HL-60 (cell line): ENCODE data around the gene TBC1D22B.

Experiments used
- DNase-seq, 2 experiments: peaks; one replicate each; pipeline ENCODE4 v3.0.0-alpha.2; 2010 to 2020; ENCODE audit warnings: low read depth in 1 of 2, low spot score in 1 of 2
- H3K27ac ChIP-seq: fragments of 250-450 bp; sonication (Bioruptor Pico); replicated peaks from 2 replicates; pipeline ENCODE4 v1.5.1; 2020; ENCODE audit warnings: mild to moderate bottlenecking, moderate library complexity
- H3K27me3 ChIP-seq: fragments of 250-450 bp; sonication (Bioruptor Pico); 2 replicates; pipeline ENCODE4 v1.5.1; 2021; ENCODE audit warnings: mild to moderate bottlenecking, moderate library complexity; ENCODE audit not compliant: insufficient read depth, poor library complexity, severe bottlenecking
- H3K4me3 ChIP-seq: replicated peaks from 2 replicates; pipeline ENCODE4 v1.5.1; 2011; ENCODE audit warnings: mild to moderate bottlenecking, control low read depth, low read length; ENCODE audit not compliant: insufficient read depth
- GABPA ChIP-seq: IDR thresholded peaks from 2 replicates; pipeline ENCODE4 v1.6.1; 2012; ENCODE audit warnings: low read depth
- POLR2AphosphoS5 ChIP-seq: IDR thresholded peaks from 2 replicates; pipeline ENCODE4 v1.6.1; 2012; ENCODE audit warnings: low read depth
- SPI1 ChIP-seq: IDR thresholded peaks from 2 replicates; pipeline ENCODE4 v1.6.1; 2012; ENCODE audit warnings: low read depth, mild to moderate bottlenecking, borderline replicate concordance
- TF ChIP-seq, protein P1 (sequence below): IDR thresholded peaks from one replicate; pipeline ENCODE4 v1.5.1; 2011; ENCODE audit warnings: low read length, control low read depth, inconsistent platforms; ENCODE audit not compliant: insufficient read depth
- TF ChIP-seq, protein P2 (sequence below): IDR thresholded peaks from 2 replicates; pipeline ENCODE4 v1.6.1; 2012; ENCODE audit warnings: low read depth; ENCODE audit not compliant: insufficient replicate concordance

The TBC1D22B gene

DNA sequence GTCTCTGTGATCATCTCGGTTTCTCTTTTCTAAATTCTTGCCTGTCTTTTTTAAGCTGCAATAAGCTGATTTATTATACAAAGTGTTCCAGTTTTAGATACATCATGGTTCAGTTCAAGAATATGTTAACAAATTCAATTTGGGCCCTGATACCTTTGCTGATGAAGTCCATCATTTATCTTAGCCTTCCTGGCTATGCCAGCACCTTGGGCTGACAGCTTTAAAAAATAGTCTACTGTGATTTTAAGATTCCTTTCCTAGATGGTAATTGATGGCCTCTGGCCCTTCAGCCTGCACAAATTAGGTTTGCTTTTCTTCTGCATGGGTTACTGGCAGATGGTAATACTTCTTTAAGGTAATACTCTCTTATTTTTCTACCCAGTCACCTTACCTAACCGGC is 7.4 kb downstream of the TBC1D22B start:
- Histone ChIP-seq H3K27ac (no peak overlapping the region), H3K27me3 (no peaks in the 10 kb centered on the region), H3K4me3 (no peak overlapping the region)
- no peak for DNase-seq
- no peak for TF ChIP-seq SPI1
- TF ChIP-seq, protein P1, sequence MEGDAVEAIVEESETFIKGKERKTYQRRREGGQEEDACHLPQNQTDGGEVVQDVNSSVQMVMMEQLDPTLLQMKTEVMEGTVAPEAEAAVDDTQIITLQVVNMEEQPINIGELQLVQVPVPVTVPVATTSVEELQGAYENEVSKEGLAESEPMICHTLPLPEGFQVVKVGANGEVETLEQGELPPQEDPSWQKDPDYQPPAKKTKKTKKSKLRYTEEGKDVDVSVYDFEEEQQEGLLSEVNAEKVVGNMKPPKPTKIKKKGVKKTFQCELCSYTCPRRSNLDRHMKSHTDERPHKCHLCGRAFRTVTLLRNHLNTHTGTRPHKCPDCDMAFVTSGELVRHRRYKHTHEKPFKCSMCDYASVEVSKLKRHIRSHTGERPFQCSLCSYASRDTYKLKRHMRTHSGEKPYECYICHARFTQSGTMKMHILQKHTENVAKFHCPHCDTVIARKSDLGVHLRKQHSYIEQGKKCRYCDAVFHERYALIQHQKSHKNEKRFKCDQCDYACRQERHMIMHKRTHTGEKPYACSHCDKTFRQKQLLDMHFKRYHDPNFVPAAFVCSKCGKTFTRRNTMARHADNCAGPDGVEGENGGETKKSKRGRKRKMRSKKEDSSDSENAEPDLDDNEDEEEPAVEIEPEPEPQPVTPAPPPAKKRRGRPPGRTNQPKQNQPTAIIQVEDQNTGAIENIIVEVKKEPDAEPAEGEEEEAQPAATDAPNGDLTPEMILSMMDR: no peak
- TF ChIP-seq, protein P2, sequence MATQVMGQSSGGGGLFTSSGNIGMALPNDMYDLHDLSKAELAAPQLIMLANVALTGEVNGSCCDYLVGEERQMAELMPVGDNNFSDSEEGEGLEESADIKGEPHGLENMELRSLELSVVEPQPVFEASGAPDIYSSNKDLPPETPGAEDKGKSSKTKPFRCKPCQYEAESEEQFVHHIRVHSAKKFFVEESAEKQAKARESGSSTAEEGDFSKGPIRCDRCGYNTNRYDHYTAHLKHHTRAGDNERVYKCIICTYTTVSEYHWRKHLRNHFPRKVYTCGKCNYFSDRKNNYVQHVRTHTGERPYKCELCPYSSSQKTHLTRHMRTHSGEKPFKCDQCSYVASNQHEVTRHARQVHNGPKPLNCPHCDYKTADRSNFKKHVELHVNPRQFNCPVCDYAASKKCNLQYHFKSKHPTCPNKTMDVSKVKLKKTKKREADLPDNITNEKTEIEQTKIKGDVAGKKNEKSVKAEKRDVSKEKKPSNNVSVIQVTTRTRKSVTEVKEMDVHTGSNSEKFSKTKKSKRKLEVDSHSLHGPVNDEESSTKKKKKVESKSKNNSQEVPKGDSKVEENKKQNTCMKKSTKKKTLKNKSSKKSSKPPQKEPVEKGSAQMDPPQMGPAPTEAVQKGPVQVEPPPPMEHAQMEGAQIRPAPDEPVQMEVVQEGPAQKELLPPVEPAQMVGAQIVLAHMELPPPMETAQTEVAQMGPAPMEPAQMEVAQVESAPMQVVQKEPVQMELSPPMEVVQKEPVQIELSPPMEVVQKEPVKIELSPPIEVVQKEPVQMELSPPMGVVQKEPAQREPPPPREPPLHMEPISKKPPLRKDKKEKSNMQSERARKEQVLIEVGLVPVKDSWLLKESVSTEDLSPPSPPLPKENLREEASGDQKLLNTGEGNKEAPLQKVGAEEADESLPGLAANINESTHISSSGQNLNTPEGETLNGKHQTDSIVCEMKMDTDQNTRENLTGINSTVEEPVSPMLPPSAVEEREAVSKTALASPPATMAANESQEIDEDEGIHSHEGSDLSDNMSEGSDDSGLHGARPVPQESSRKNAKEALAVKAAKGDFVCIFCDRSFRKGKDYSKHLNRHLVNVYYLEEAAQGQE: no peak
- no peak for TF ChIP-seq POLR2AphosphoS5
- no peak for TF ChIP-seq GABPA

DNA sequence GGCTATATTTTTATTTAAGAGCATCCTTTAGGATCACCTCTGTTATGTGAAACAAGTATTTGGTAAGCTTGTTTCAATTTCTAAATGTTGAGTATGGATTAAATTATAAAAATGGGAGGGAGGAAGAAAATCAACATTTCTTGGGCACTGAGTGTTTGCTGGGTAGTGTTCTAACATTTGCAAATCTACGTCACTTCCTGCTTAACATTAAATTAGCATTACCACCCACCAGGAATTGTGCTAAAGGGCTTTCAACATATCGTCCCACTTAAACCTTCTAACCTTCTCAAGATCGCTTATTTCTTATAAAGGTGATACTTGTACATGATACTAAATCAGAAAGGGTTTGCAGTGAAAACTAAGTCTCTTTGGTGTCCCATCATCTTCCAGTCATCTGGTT is 8.3 kb downstream of the TBC1D22B start:
- TF ChIP-seq, protein P2: no peak
- TF ChIP-seq POLR2AphosphoS5: no peak
- TF ChIP-seq, protein P1: no peak
- Histone ChIP-seq H3K27me3 (no peaks in the 10 kb centered on the region), H3K4me3 (no peak overlapping the region), H3K27ac (no peak overlapping the region)
- no peak for DNase-seq

DNA sequence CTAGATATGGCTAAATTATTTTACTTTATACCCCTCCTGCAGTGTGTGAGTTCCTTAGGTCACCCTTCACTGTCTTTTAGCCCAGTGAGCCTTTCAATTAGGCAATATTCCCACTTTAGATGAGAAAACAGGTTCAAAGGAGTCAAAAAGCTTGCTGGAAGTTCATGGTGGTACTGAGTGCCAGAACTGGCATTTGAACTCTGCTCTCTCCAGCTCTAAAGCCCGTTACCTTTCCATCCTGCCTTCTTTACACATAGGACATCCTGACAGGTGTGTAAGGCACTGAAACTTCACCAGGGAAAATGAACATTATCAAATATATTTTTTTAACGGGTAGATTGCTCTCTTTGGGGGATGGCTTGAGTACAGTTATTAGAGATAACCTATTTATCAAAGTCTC is 11.5 kb downstream of the TBC1D22B start:
- Histone ChIP-seq H3K27me3 (no peaks in the 10 kb centered on the region), H3K4me3 (no peak overlapping the region), H3K27ac (no peak overlapping the region)
- DNase-seq: no peak
- no peak for TF ChIP-seq GABPA
- TF ChIP-seq POLR2AphosphoS5: no peak
- no peak for TF ChIP-seq SPI1
- TF ChIP-seq, protein P2: no peak
- TF ChIP-seq, protein P1: no peak
